Lower leg skin (tissue), 3 donors: ENCODE measurements around the gene TIGD6.

ENCODE experiments used
- CTCF ChIP-seq, 3 donors: fragments of 450-650 bp; IDR thresholded peaks; one replicate each; pipeline ENCODE4 v1.5.1; 2016; ENCODE audit warnings: antibody characterized with exemption in 3 of 3, mild to moderate bottlenecking in 3 of 3, moderate library complexity in 2 of 3
- POLR2A ChIP-seq, 2 donors: fragments of 450-650 bp; IDR thresholded peaks; one replicate each; pipeline ENCODE4 v1.6.1; 2016 to 2017; ENCODE audit warnings: antibody characterized with exemption in 2 of 2, mild to moderate bottlenecking in 1 of 2, moderate library complexity in 1 of 2

- TF ChIP-seq CTCF (IDR thresholded peaks at IDR 0.05), result no peak
- TF ChIP-seq POLR2A (IDR thresholded peaks at IDR 0.05), result no peak
Measured at GRCh38 chr5:150000990-150001659, 671 bp upstream of the TIGD6 start.
